GM18858 (cell line): Measurements from ENCODE around the gene LPCAT2.

ENCODE experiments used
- ATAC-seq: cut with Tn5 transposase; IDR thresholded peaks from one replicate; pipeline ENCODE4 v1.9.1; 2021; ENCODE audit not compliant: unreplicated experiment

The LPCAT2 gene

GRCh38 chr16:55508941-55509931, at the start of gene LPCAT2:
Gene LPCAT2, plus strand, starts transcription at chr16:55509072. Its CDS starts 110 bp downstream, at chr16:55509182.
- ATAC-seq: no peak

- ATAC-seq: no peak
Measured at GRCh38 chr16:55462241-55462640, 46.6 kb upstream of the LPCAT2 start.

- no peak for ATAC-seq
Measured at GRCh38 chr16:55464375-55464774, 44.5 kb upstream of the LPCAT2 start.

- ATAC-seq: peak; percentile 92
Measured at GRCh38 chr16:55465077-55465896, 43.6 kb upstream of the LPCAT2 start.

- no peak for ATAC-seq
Measured at GRCh38 chr16:55466209-55466608, 42.7 kb upstream of the LPCAT2 start.

GRCh38 chr16:55467898-55468297, 41.0 kb upstream of the LPCAT2 start:
- ATAC-seq: no peak

- no peak for ATAC-seq
Measured at GRCh38 chr16:55468352-55468990, 40.4 kb upstream of the LPCAT2 start.

- no peak for ATAC-seq
Measured at GRCh38 chr16:55469821-55470532, 38.9 kb upstream of the LPCAT2 start.

GRCh38 chr16:55470533-55471371, 38.1 kb upstream of the LPCAT2 start:
- no peak for ATAC-seq

GRCh38 chr16:55471448-55472097, 37.3 kb upstream of the LPCAT2 start:
- peak; percentile 90 for ATAC-seq

- no peak for ATAC-seq
Measured at GRCh38 chr16:55473587-55473986, 35.3 kb upstream of the LPCAT2 start.

GRCh38 chr16:55474821-55475220, 34.1 kb upstream of the LPCAT2 start:
- no peak for ATAC-seq

GRCh38 chr16:55475919-55476318, 33.0 kb upstream of the LPCAT2 start:
- no peak for ATAC-seq

- no peak for ATAC-seq
Measured at GRCh38 chr16:55476625-55477533, 32.0 kb upstream of the LPCAT2 start.

GRCh38 chr16:55477736-55478135, 31.1 kb upstream of the LPCAT2 start:
- ATAC-seq: no peak

GRCh38 chr16:55478827-55479429, 29.9 kb upstream of the LPCAT2 start, which contains the start of gene MMP2:
Gene MMP2, plus strand, starts transcription at chr16:55479198. Its CDS starts 282 bp downstream, at chr16:55479480.
- no peak for ATAC-seq

- no peak for ATAC-seq
Measured at GRCh38 chr16:55479430-55480140, 29.3 kb upstream of the LPCAT2 start.
